Loucy (cell line): Measurements from ENCODE around the gene OR7A5.

ENCODE experiments used
- H2AFZ ChIP-seq: fragments of 200-600 bp; sonication (generic); 2 replicates; pipeline ENCODE4 v1.6.0; 2016; ENCODE audit warnings: antibody characterized with exemption, mild to moderate bottlenecking, low read length, moderate library complexity
- H3F3A ChIP-seq: fragments of 200-600 bp; 2 replicates; pipeline ENCODE4 v1.6.0; 2016; ENCODE audit warnings: antibody characterized with exemption, low read depth, mild to moderate bottlenecking
- H3K27me3 ChIP-seq: fragments of 200-600 bp; sonication (generic); 2 replicates; pipeline ENCODE4 v1.6.1; 2014; ENCODE audit warnings: low read length, mild to moderate bottlenecking; ENCODE audit not compliant: insufficient read depth, poor library complexity, severe bottlenecking
- H3K36me3 ChIP-seq: fragments of 200-600 bp; sonication (generic); 2 replicates; pipeline ENCODE4 v1.6.1; 2016; ENCODE audit warnings: low read length; ENCODE audit not compliant: insufficient read depth
- H3K4me1 ChIP-seq: fragments of 200-600 bp; sonication (generic); 2 replicates; pipeline ENCODE4 v1.5.1; 2014; ENCODE audit warnings: low read length, mild to moderate bottlenecking; ENCODE audit not compliant: insufficient read depth, poor library complexity, severe bottlenecking
- H3K4me2 ChIP-seq: fragments of 200-600 bp; sonication (generic); 2 replicates; pipeline ENCODE4 v1.6.0; 2014; ENCODE audit warnings: antibody characterized with exemption, low read length, low read depth, mild to moderate bottlenecking; ENCODE audit not compliant: poor library complexity, severe bottlenecking
- H3K4me3 ChIP-seq: fragments of 200-600 bp; sonication (generic); 2 replicates; pipeline ENCODE4 v1.5.1; 2014; ENCODE audit warnings: low read length, mild to moderate bottlenecking, mixed read lengths; ENCODE audit not compliant: poor library complexity, severe bottlenecking
- H3K79me2 ChIP-seq: fragments of 200-600 bp; sonication (generic); 2 replicates; pipeline ENCODE4 v1.6.1; 2014; ENCODE audit warnings: low read length; ENCODE audit not compliant: insufficient read depth
- H3K9ac ChIP-seq: fragments of 200-600 bp; sonication (generic); 2 replicates; pipeline ENCODE4 v1.6.0; 2014; ENCODE audit warnings: mild to moderate bottlenecking, low read depth, low read length, moderate library complexity; ENCODE audit not compliant: poor library complexity, severe bottlenecking
- H3K9me2 ChIP-seq: fragments of 200-600 bp; sonication (generic); replicated peaks from 2 replicates; pipeline ENCODE4 v1.6.1; 2016; ENCODE audit warnings: low read depth, low read length, mixed read lengths
- H3K9me3 ChIP-seq: fragments of 200-600 bp; sonication (generic); 2 replicates; pipeline ENCODE4 v1.6.1; 2014; ENCODE audit warnings: mild to moderate bottlenecking, antibody characterized with exemption, low read length, low read depth; ENCODE audit not compliant: insufficient read depth
- H4K20me1 ChIP-seq: fragments of 200-600 bp; sonication (generic); 2 replicates; pipeline ENCODE4 v1.6.0; 2014; ENCODE audit warnings: antibody characterized with exemption, low read length, mild to moderate bottlenecking; ENCODE audit not compliant: insufficient read depth, poor library complexity, severe bottlenecking
- CTCF ChIP-seq: fragments of 200-600 bp; sonication (generic); conservative IDR thresholded peaks from 2 replicates; pipeline ENCODE4 v1.5.1; 2014; ENCODE audit warnings: mild to moderate bottlenecking, antibody characterized with exemption, low read length
- EZH2phosphoT487 ChIP-seq: fragments of 200-600 bp; IDR thresholded peaks from 2 replicates; pipeline ENCODE4 v1.6.1; 2018; ENCODE audit warnings: antibody characterized with exemption, mild to moderate bottlenecking, moderate library complexity, borderline replicate concordance

The OR7A5 gene

GRCh38 chr19:14826006-14826405 is 9.0 kb downstream of the OR7A5 start:
- Histone ChIP-seq H3K27me3 (no peaks in the 10 kb centered on the region), H4K20me1 (no peaks in the 10 kb centered on the region), H3K9me2 (no peaks in the 10 kb centered on the region), H3K9me3 (no peaks in the 10 kb centered on the region), H3K9ac (no peak overlapping the region), H3K79me2 (no peaks in the 10 kb centered on the region), H3K4me2 (no peak overlapping the region), H3K4me1 (no peaks in the 10 kb centered on the region), H2AFZ (no peak overlapping the region), H3F3A (no peaks in the 10 kb centered on the region), H3K36me3 (no peaks in the 10 kb centered on the region), H3K4me3 (no peak overlapping the region)
- TF ChIP-seq EZH2phosphoT487: no peak

DNA sequence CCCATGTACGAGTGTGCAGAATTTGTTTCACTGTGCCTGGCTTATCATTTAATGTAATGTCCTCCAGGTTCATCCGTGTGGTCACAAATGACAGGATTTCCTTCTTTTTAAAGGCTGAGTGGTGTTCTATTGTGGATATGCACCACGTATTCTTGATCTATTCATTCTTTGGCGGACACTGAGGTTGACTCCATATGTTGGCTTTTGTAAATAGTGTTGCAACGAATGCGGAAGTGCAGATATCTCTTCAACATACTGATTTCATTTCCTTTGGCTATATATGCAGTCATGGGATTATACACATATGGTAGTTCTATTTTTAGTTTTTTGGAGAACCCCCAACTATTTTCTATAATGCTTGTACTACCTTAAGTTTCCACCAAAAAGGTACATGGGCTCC is 13.0 kb downstream of the OR7A5 start:
- no peaks in the 10 kb centered on the region for H4K20me1 ChIP-seq
- no peaks in the 10 kb centered on the region for H3K4me1 ChIP-seq
- no peaks in the 10 kb centered on the region for H3F3A ChIP-seq
- H3K9ac ChIP-seq: no peak overlapping the region
- no peaks in the 10 kb centered on the region for H3K36me3 ChIP-seq
- TF ChIP-seq CTCF: no peak
- no peak for TF ChIP-seq EZH2phosphoT487
- H3K9me3 ChIP-seq: no peaks in the 10 kb centered on the region
- no peak overlapping the region for H2AFZ ChIP-seq
- H3K27me3 ChIP-seq: no peaks in the 10 kb centered on the region
- H3K4me3 ChIP-seq: no peak overlapping the region
- H3K79me2 ChIP-seq: no peaks in the 10 kb centered on the region
- H3K9me2 ChIP-seq: no peaks in the 10 kb centered on the region
- no peak overlapping the region for H3K4me2 ChIP-seq

DNA sequence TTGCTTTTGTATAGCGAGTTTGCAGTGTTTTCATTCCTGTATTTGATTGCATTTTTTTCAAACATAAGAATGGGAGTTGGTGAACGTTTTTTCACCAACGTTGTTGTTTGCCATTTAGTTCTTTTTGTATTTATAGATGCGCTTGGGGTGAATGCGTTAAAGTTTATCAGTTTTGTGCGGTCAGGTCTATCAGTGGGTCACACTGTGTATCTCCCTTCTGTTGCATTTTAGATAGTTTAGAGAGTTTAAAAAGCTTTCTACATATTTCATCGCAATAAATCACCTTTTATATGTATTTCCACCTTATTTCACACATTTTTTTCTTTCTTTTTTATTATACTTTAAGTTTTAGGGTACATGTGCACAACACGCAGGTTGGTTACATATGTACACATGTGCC is 16.4 kb downstream of the OR7A5 start:
- Histone ChIP-seq H3K4me3 (no peak overlapping the region), H3K27me3 (no peaks in the 10 kb centered on the region), H3K4me1 (no peaks in the 10 kb centered on the region), H4K20me1 (no peaks in the 10 kb centered on the region), H3K36me3 (no peaks in the 10 kb centered on the region), H3K4me2 (no peak overlapping the region), H3K79me2 (no peaks in the 10 kb centered on the region), H3K9me3 (no peaks in the 10 kb centered on the region), H3K9ac (no peak overlapping the region), H3F3A (no peaks in the 10 kb centered on the region), H3K9me2 (no peaks in the 10 kb centered on the region), H2AFZ (no peak overlapping the region)
- TF ChIP-seq EZH2phosphoT487 (no peak), CTCF (no peak)

DNA sequence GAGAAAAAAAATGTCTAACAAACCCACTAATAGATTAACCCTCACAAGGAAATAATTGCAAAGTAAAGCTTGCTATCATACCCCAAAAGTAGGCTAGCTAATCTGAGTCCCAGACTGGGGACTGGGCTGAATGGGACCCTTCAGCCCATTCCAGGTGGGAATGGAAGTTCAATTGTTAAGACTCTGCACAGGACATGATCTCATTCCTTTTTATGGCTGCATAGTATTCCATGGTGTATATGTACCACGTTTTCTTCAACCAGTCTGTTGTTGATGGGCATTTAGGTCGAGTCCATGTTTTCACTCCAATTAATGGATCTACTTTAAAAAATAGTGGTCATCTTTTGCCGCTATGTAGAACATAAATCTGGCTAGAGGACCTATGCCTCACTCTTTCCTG is 17.9 kb downstream of the OR7A5 start:
- H3K36me3 ChIP-seq: no peaks in the 10 kb centered on the region
- H3K27me3 ChIP-seq: no peaks in the 10 kb centered on the region
- no peak overlapping the region for H3K4me2 ChIP-seq
- H2AFZ ChIP-seq: no peak overlapping the region
- no peak overlapping the region for H3K9ac ChIP-seq
- H4K20me1 ChIP-seq: no peaks in the 10 kb centered on the region
- no peaks in the 10 kb centered on the region for H3K79me2 ChIP-seq
- no peaks in the 10 kb centered on the region for H3K9me2 ChIP-seq
- H3K4me3 ChIP-seq: no peak overlapping the region
- no peaks in the 10 kb centered on the region for H3K4me1 ChIP-seq
- H3F3A ChIP-seq: no peaks in the 10 kb centered on the region
- H3K9me3 ChIP-seq: no peaks in the 10 kb centered on the region
- TF ChIP-seq EZH2phosphoT487 (no peak), CTCF (no peak)
